HepG2 (cell line): ENCODE measurements around the gene NPPB. TPM values are rescaled to one million over a fixed set of nuclear protein-coding genes. Genes with fewer than 3 reads are reported as not detected.
A peak's percentile ranks its signal among the peaks of the same experiment; 100 is the strongest.

Experiments
- ATAC-seq: fragments of 200-7000 bp; cut with Tn5 transposase; 3 replicates; pipeline ENCODE4 v1.9.1; 2020; ENCODE audit warnings: mild to moderate bottlenecking, moderate library complexity
- BruUV-seq: library from RNA; stranded (reverse); fragments of 400-500 nt; replicated peaks from 2 replicates; lab custom pipeline; 2021; lab: Mats Ljungman, UMichigan
- CTCF ChIA-PET: fragments of 300-600 bp; formaldehyde crosslinking; extraction: SDS; loops from one replicate; lab custom pipeline; 2021; ENCODE audit warnings: low total read pairs, inconsistent platforms, low intra/inter-chr PET ratio; lab: Yijun Ruan, JAX
- POLR2A ChIA-PET: fragments of 350-600 bp; sonication (Branson Sonifier 250); formaldehyde crosslinking; loops from one replicate; lab custom pipeline; 2020; ENCODE audit warnings: antibody characterized with exemption, inconsistent platforms; lab: Yijun Ruan, JAX
- DNase-seq: peaks from one replicate; pipeline ENCODE4 v3.0.0-alpha.2; 2015; ENCODE audit warnings: low spot score
- FAIRE-seq: peaks from 3 replicates; lab custom pipeline; 2011; peaks lifted over from hg19 to GRCh38; lab: Jason Lieb, UNC
- H2AFZ ChIP-seq: one replicate; pipeline ENCODE4 v1.6.1; 2011; ENCODE audit warnings: low read length, inconsistent platforms
- H3K27ac ChIP-seq: fragments of 300-600 bp; 3 replicates; pipeline ENCODE4 v1.8.0; 2011; ENCODE audit warnings: mixed run types, mild to moderate bottlenecking, mixed read lengths, low read length, inconsistent platforms; ENCODE audit not compliant: insufficient read depth; ENCODE audit errors: extremely low read length
- H3K27me3 ChIP-seq, 2 experiments: fragments of 200-600 bp in 1 of 2; 2 replicates in 1 of 2; 3 replicates in 1 of 2; pipeline versions ENCODE4 v1.6.0 to v1.8.0; 2011; ENCODE audit warnings: low read length in 2 of 2, mild to moderate bottlenecking in 2 of 2, moderate library complexity in 2 of 2, inconsistent platforms in 1 of 2; ENCODE audit not compliant: insufficient read depth in 2 of 2, control insufficient read depth in 1 of 2
- H3K36me3 ChIP-seq, 2 experiments: fragments of 200-600 bp in 1 of 2; replicated peaks in 1 of 2; 2 replicates in 1 of 2; 3 replicates in 1 of 2; pipeline versions ENCODE4 v1.5.1 to v1.8.0; 2011; ENCODE audit warnings: low read length in 2 of 2, inconsistent platforms in 1 of 2; ENCODE audit not compliant: insufficient read depth in 2 of 2, control insufficient read depth in 1 of 2
- H3K4me1 ChIP-seq: 2 replicates; pipeline ENCODE4 v1.5.1; 2012; ENCODE audit warnings: low read length, inconsistent platforms; ENCODE audit not compliant: insufficient read depth
- H3K4me2 ChIP-seq: 2 replicates; pipeline ENCODE4 v1.6.0; 2011; ENCODE audit warnings: low read depth, low read length, inconsistent platforms
- H3K4me3 ChIP-seq, 3 experiments: fragments of 200-600 bp in 1 of 3; sonication (generic), shearing (Covaris generic) in 1 of 3; replicated peaks in 1 of 3; 2 replicates each; pipeline ENCODE4 v1.5.1; 2011 to 2016; ENCODE audit warnings: low read length in 3 of 3, inconsistent platforms in 2 of 3, low read depth in 2 of 3, mild to moderate bottlenecking in 2 of 3, control low read depth in 1 of 3, mixed read lengths in 1 of 3; ENCODE audit not compliant: insufficient read depth in 1 of 3
- H3K79me2 ChIP-seq: one replicate; pipeline ENCODE4 v1.6.1; 2011; ENCODE audit warnings: low read length, inconsistent platforms; ENCODE audit not compliant: insufficient read depth
- H3K9ac ChIP-seq: 2 replicates; pipeline ENCODE4 v1.6.0; 2011; ENCODE audit warnings: mild to moderate bottlenecking, low read depth, low read length, inconsistent platforms; ENCODE audit not compliant: insufficient read depth
- H3K9me3 ChIP-seq: 2 replicates; pipeline ENCODE4 v1.5.1; 2012; ENCODE audit warnings: mild to moderate bottlenecking, low read length
- H4K20me1 ChIP-seq: 2 replicates; pipeline ENCODE4 v1.6.0; 2011; ENCODE audit warnings: inconsistent platforms, mild to moderate bottlenecking, low read length, moderate library complexity; ENCODE audit not compliant: insufficient read depth
- AGO2 ChIP-seq: fragments of 200-400 bp; formaldehyde crosslinking; optimal IDR thresholded peaks from 2 replicates; pipeline ENCODE3; 2017; ENCODE audit warnings: mild to moderate bottlenecking, low read depth, low read length, moderate library complexity
- ARHGAP35 ChIP-seq: sonication (generic); formaldehyde crosslinking; IDR thresholded peaks from 2 replicates; pipeline ENCODE4 v1.9.0; 2022; ENCODE audit warnings: mild to moderate bottlenecking, inconsistent platforms, moderate library complexity, missing genetic modification reagents, borderline replicate concordance
- CBX1 ChIP-seq: IDR thresholded peaks from one replicate; pipeline ENCODE4 v1.6.1; 2016; ENCODE audit warnings: antibody characterized with exemption, low read depth
- FOSL2 ChIP-seq: sonication (generic); formaldehyde crosslinking; IDR thresholded peaks from 2 replicates; pipeline ENCODE4 v1.4.0; 2020; ENCODE audit warnings: missing genetic modification reagents
- HHEX ChIP-seq: IDR thresholded peaks from 2 replicates; pipeline ENCODE4 v1.6.1; 2016; ENCODE audit warnings: control low read depth
- KLF13 ChIP-seq: sonication (generic); formaldehyde crosslinking; IDR thresholded peaks from 2 replicates; pipeline ENCODE4 v1.4.0; 2020; ENCODE audit warnings: mild to moderate bottlenecking, missing genetic modification reagents
- KLF9 ChIP-seq: IDR thresholded peaks from 2 replicates; pipeline ENCODE4 v1.6.1; 2016; ENCODE audit warnings: low read depth
- RBM39 ChIP-seq: fragments of 200-400 bp; formaldehyde crosslinking; IDR thresholded peaks from one replicate; pipeline ENCODE4 v1.6.1; 2018; ENCODE audit warnings: antibody characterized with exemption, mild to moderate bottlenecking, low read depth, low read length; ENCODE audit not compliant: poor library complexity, severe bottlenecking
- RXRB ChIP-seq: IDR thresholded peaks from 2 replicates; pipeline ENCODE4 v1.6.1; 2016; ENCODE audit warnings: borderline replicate concordance, missing genetic modification reagents, missing compliant biosample characterization
- SNRNP70 ChIP-seq: fragments of 200-400 bp; formaldehyde crosslinking; IDR thresholded peaks from 2 replicates; pipeline ENCODE4 v1.6.1; 2017; ENCODE audit warnings: mild to moderate bottlenecking, low read depth, low read length, moderate library complexity
- ZNF33B ChIP-seq: sonication (generic); formaldehyde crosslinking; IDR thresholded peaks from 2 replicates; pipeline ENCODE4 v1.5.1; 2020; ENCODE audit warnings: mild to moderate bottlenecking, missing genetic modification reagents
- ZNF670 ChIP-seq: sonication (generic); formaldehyde crosslinking; IDR thresholded peaks from 2 replicates; pipeline ENCODE4 v1.8.0; 2022; ENCODE audit warnings: mild to moderate bottlenecking, missing genetic modification reagents, borderline replicate concordance
- ZNF766 ChIP-seq: sonication (generic); formaldehyde crosslinking; IDR thresholded peaks from 2 replicates; pipeline ENCODE4 v1.5.0; 2020; ENCODE audit warnings: missing genetic modification reagents, borderline replicate concordance
- ZNF780A ChIP-seq: sonication (generic); formaldehyde crosslinking; IDR thresholded peaks from 2 replicates; pipeline ENCODE4 v1.8.0; 2022; ENCODE audit warnings: mild to moderate bottlenecking, missing genetic modification reagents, moderate library complexity
- WGBS: methylation state at CpG from one replicate; pipeline ENCODE4 v1.1.6; 2017; ENCODE audit warnings: low lambda C conversion rate; 5-methylcytosine and 5-hydroxymethylcytosine counted together
- in situ Hi-C: cut with HindIII; loops from 2 replicates; pipeline ENCODE4 v1.10.0; 2017; ENCODE audit warnings: low pct_unique_long_range_greater_than_20kb; ENCODE audit not compliant: extremely low pct_ligation_motif_present
- intact Hi-C: fragments of 100-400 bp; cut with micrococcal nuclease; formaldehyde crosslinking; loops from one replicate; pipeline ENCODE4 v1.10.0; 2022; ENCODE audit not compliant: unreplicated experiment
- polyA plus RNA-seq, 8 experiments: library from polyadenylated mRNA; depleted of rRNA in 3 of 8; stranded (reverse) in 7 of 8; unstranded in 1 of 8; fragments of >200 nt; fragmentation: Illumina TruSeq in 4 of 8; extraction: Trizol in 4 of 8; gene quantifications; 2 replicates each; pipeline versions ENCODE4 v1.2.1 to v1.2.3, GENCODE V29; 2011 to 2016; ENCODE audit warnings: low read depth in 4 of 8, missing spikeins in 1 of 8, mixed read lengths in 1 of 8; ENCODE audit not compliant: insufficient read depth in 1 of 8
- total RNA-seq, 5 experiments: library from RNA; depleted of rRNA; stranded (reverse); fragments of >200 nt; fragmentation: Illumina TruSeq; extraction: Trizol; gene quantifications; 2 replicates each; pipeline ENCODE4 v1.2.3, GENCODE V29; 2016; ENCODE audit warnings: low read depth in 1 of 5
- TF ChIP-seq, protein P1 (sequence below): sonication (generic); formaldehyde crosslinking; IDR thresholded peaks from 2 replicates; pipeline ENCODE4 v1.5.0; 2020; ENCODE audit warnings: mild to moderate bottlenecking, missing genetic modification reagents
- TF ChIP-seq, protein P2 (sequence below): sonication (generic); formaldehyde crosslinking; IDR thresholded peaks from 2 replicates; pipeline ENCODE4 v1.4.0; 2020; ENCODE audit warnings: missing genetic modification reagents, mild to moderate bottlenecking, borderline replicate concordance
- TF ChIP-seq, protein P3 (sequence below): sonication (generic); formaldehyde crosslinking; IDR thresholded peaks from 2 replicates; pipeline ENCODE4 v1.5.0; 2020; ENCODE audit warnings: missing genetic modification reagents

The NPPB gene
- total and polyA plus RNA-seq, 2 of the 13 experiments (the other 11 are each of a cell fraction or from before 2014, with no cell fraction given) = 1.9 TPM; not detected in 1

DNA sequence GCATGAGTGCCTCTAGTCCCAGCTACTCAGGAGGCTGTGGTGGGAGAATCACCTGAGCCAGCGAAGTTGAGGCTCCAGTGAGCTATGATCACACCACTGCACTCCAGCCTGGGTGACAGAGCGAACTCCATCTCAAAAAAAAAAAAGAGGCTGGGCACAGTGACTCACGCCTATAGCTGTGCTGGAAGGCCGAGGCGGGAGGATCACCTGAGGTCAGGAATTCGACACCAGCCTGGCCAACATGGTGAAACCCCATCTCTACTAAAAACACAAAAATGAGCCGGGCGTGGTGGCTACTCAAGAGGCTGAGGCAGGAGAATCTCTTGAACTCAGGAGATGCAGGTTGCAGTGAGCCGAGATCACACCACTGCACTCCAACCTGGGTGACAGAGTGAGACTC is 42.7 kb upstream of the NPPB start (continued):
- TF ChIP-seq, protein P1, sequence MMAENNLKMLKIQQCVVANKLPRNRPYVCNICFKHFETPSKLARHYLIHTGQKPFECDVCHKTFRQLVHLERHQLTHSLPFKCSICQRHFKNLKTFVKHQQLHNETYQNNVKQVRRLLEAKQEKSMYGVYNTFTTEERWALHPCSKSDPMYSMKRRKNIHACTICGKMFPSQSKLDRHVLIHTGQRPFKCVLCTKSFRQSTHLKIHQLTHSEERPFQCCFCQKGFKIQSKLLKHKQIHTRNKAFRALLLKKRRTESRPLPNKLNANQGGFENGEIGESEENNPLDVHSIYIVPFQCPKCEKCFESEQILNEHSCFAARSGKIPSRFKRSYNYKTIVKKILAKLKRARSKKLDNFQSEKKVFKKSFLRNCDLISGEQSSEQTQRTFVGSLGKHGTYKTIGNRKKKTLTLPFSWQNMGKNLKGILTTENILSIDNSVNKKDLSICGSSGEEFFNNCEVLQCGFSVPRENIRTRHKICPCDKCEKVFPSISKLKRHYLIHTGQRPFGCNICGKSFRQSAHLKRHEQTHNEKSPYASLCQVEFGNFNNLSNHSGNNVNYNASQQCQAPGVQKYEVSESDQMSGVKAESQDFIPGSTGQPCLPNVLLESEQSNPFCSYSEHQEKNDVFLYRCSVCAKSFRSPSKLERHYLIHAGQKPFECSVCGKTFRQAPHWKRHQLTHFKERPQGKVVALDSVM (CRISPR knock-in tag) = peak; percentile 40; the same call in 1 of the 2 replicates
- TF ChIP-seq RXRB (CRISPR knock-in tag) (peak; percentile 15; the same call in 1 of the 2 replicates), FOSL2 (peak; percentile 49)

DNA sequence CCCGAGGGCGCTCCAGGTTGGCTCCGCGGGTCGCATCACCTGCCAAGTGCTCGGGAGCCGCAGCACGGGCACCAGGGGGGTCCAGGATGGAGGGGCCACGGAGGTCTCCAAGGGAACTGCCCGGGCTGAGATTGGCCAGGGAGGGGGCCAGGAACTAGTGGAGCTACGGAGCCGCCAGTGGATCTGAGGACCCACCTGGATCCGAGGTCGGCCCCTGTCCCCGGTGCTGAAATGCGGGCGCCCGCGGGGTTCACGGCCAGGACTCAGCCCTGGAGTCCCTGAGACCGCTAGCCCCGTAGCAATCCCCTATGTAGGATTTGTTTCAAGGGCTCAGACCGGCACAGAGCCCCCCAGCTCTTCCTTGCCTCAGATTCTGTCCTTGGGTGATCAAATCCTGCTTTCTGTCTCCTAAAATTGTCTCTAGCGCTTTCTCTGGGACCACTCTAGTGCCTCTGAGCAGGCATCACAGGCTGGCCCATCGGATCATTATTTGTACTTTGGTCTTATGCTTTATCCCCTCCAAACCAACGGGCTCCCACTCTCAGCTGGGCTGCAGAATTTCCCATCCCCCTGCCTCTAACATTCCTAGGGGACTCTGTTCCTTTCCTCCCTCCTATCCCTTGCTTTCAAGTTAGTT is 40.2 kb upstream of the NPPB start:
- FAIRE-seq (no peak), DNase-seq (no peak), ATAC-seq (peak; percentile 74)
- Histone ChIP-seq H3K9me3 (no peaks in the 10 kb centered on the region), H3K4me2 (no peak overlapping the region), H3K27me3 (peaks cover 0 to 11% of the 10 kb centered on the region in 2 experiments; a peak in 3 of 5 replicates), H3K4me3 (no peak overlapping the region), H3K36me3 (no peaks in the 10 kb centered on the region), H3K4me1 (peaks cover 8% of the 10 kb centered on the region), H2AFZ (no peak overlapping the region), H3K27ac (no peak overlapping the region), H3K9ac (no peak overlapping the region), H3K79me2 (no peaks in the 10 kb centered on the region), H4K20me1 (no peaks in the 10 kb centered on the region)
- in situ Hi-C loops = loop anchor here (5.0 kb wide), 1 partner anchor 57 kb away; no protein-coding TSS in a partner anchor
- CTCF ChIA-PET = no interaction called here
- intact Hi-C loops = no loop called here
- WGBS = 58% methylated on average over 7 of the region's 26 CpGs
- BruUV-seq = no TSS peak
- POLR2A ChIA-PET = interaction anchor here (1.3 kb wide), 1 partner anchor 9 kb away, joined by 5 read pairs; no protein-coding TSS in a partner anchor
- TF ChIP-seq ZNF33B = no peak
- TF ChIP-seq, protein P2, sequence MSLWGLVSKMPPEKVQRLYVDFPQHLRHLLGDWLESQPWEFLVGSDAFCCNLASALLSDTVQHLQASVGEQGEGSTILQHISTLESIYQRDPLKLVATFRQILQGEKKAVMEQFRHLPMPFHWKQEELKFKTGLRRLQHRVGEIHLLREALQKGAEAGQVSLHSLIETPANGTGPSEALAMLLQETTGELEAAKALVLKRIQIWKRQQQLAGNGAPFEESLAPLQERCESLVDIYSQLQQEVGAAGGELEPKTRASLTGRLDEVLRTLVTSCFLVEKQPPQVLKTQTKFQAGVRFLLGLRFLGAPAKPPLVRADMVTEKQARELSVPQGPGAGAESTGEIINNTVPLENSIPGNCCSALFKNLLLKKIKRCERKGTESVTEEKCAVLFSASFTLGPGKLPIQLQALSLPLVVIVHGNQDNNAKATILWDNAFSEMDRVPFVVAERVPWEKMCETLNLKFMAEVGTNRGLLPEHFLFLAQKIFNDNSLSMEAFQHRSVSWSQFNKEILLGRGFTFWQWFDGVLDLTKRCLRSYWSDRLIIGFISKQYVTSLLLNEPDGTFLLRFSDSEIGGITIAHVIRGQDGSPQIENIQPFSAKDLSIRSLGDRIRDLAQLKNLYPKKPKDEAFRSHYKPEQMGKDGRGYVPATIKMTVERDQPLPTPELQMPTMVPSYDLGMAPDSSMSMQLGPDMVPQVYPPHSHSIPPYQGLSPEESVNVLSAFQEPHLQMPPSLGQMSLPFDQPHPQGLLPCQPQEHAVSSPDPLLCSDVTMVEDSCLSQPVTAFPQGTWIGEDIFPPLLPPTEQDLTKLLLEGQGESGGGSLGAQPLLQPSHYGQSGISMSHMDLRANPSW = no peak
- TF ChIP-seq, protein P3, sequence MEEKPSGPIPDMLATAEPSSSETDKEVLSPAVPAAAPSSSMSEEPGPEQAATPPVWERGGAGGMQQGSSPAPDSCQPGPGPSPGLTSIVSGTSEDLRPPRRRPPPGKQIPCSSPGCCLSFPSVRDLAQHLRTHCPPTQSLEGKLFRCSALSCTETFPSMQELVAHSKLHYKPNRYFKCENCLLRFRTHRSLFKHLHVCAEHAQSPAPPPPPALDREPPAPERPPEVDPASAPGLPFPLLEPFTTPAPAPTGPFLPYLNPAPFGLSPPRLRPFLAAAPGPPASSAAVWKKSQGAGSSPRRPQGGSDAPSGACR (CRISPR knock-in tag) = no peak
- TF ChIP-seq CBX1 = no peak
- TF ChIP-seq RBM39 = no peak
- no peak for TF ChIP-seq ZNF780A (CRISPR knock-in tag)
- TF ChIP-seq ZNF670 (CRISPR knock-in tag) = no peak
- TF ChIP-seq ZNF766 (CRISPR knock-in tag) = no peak
- TF ChIP-seq KLF13 = no peak
- no peak for TF ChIP-seq KLF9 (CRISPR knock-in tag)
- no peak for TF ChIP-seq AGO2
- no peak for TF ChIP-seq ARHGAP35 (CRISPR knock-in tag)
- no peak for TF ChIP-seq HHEX (CRISPR knock-in tag)
- no peak for TF ChIP-seq SNRNP70
